Stomach smooth muscle (tissue), 2 donors: ENCODE measurements around the gene PLCL1.

Experiments used
- H3K27ac ChIP-seq: one replicate; pipeline ENCODE4 v1.7.0; 2013; ENCODE audit warnings: mild to moderate bottlenecking, low read length, inconsistent platforms
- H3K27me3 ChIP-seq, 2 donors: one replicate each; pipeline ENCODE4 v1.7.0; 2013; ENCODE audit warnings: low read length in 2 of 2; ENCODE audit not compliant: insufficient read depth in 2 of 2, control insufficient read depth in 1 of 2
- H3K36me3 ChIP-seq, 2 donors: one replicate each; pipeline ENCODE4 v1.7.0; 2013; ENCODE audit warnings: low read length in 2 of 2; ENCODE audit not compliant: control insufficient read depth in 2 of 2, insufficient read depth in 2 of 2
- H3K4me1 ChIP-seq: one replicate; pipeline ENCODE4 v1.7.0; 2013; ENCODE audit warnings: low read length; ENCODE audit not compliant: control insufficient read depth, insufficient read depth
- H3K4me3 ChIP-seq, 2 donors: one replicate each; pipeline ENCODE4 v1.7.0; 2013; ENCODE audit warnings: low read length in 2 of 2
- H3K9ac ChIP-seq, 2 donors: one replicate each; pipeline ENCODE4 v1.7.0; 2013; ENCODE audit warnings: low read length in 2 of 2, mild to moderate bottlenecking in 1 of 2
- H3K9me3 ChIP-seq, 2 donors: one replicate each; pipeline ENCODE4 v1.7.0; 2013; ENCODE audit warnings: low read length in 2 of 2; ENCODE audit not compliant: control insufficient read depth in 2 of 2
- donor health status: healthy.
- donor health status: Pancreatic carcinoma.

Gene PLCL1

GRCh38 chr2:197838579-197838978, 34.2 kb downstream of the PLCL1 start:
- Histone ChIP-seq H3K36me3 (no peaks in the 10 kb centered on the region), H3K9ac (peak overlapping the region in 1 of 2 donors; percentile 14), H3K27ac (no peak overlapping the region), H3K4me3 (peak overlapping the region; percentile 23 to 29), H3K27me3 (no peaks in the 10 kb centered on the region), H3K9me3 (no peaks in the 10 kb centered on the region), H3K4me1 (no peaks in the 10 kb centered on the region)

- Histone ChIP-seq H3K4me3 (no peak overlapping the region), H3K27ac (no peak overlapping the region), H3K27me3 (no peaks in the 10 kb centered on the region), H3K9me3 (no peaks in the 10 kb centered on the region), H3K36me3 (no peaks in the 10 kb centered on the region), H3K4me1 (no peaks in the 10 kb centered on the region), H3K9ac (no peak overlapping the region)
Measured at GRCh38 chr2:197839327-197839726, 34.9 kb downstream of the PLCL1 start.

DNA sequence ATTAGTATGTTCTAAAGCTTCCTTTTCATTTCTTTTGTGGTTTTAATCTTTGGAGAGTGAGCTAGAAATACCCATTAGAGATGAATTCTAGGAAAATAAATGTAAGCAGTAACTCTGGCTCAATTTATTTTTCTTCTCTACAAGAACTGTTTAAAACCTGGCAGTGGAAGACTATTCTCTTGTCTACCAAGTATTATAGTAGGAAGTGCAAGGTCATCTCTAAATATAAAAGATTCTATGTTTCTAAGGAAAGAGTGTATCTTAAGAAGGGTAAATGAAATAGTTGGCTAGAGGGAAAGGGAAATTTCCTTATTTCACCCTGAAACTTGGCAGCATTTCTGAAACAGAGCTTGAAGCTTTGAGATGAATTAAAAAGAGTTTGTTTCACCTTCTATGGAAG, 35.5 kb downstream of the PLCL1 start:
- Histone ChIP-seq H3K4me1 (no peaks in the 10 kb centered on the region), H3K9ac (no peak overlapping the region), H3K36me3 (no peaks in the 10 kb centered on the region), H3K4me3 (no peak overlapping the region), H3K27ac (no peak overlapping the region), H3K27me3 (no peaks in the 10 kb centered on the region), H3K9me3 (no peaks in the 10 kb centered on the region)

GRCh38 chr2:197846128-197846527, 41.7 kb downstream of the PLCL1 start:
- Histone ChIP-seq H3K4me1 (peaks cover 3% of the 10 kb centered on the region), H3K4me3 (no peak overlapping the region), H3K36me3 (no peaks in the 10 kb centered on the region), H3K27me3 (no peaks in the 10 kb centered on the region), H3K9me3 (no peaks in the 10 kb centered on the region), H3K9ac (no peak overlapping the region), H3K27ac (no peak overlapping the region)

DNA sequence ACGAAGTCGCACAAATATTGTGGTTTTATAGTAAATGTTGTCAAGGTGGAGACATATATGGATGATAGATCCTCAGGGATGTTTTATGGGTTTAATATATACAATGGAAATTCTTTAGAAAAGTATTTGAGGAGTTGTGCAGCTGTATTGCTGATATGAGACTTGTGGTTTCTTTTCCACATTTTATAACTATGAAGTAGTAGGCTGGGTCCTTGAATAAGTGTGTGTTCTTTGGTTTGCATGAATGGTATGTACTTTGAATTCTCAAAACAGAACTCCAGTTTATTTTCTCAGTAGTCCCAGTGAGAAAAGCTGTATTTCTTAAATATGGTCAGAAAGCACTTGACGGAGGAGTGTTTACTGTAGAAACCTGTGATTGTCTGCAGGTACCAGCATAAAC, 42.4 kb downstream of the PLCL1 start:
- no peak overlapping the region for H3K4me3 ChIP-seq
- no peaks in the 10 kb centered on the region for H3K9me3 ChIP-seq
- H3K9ac ChIP-seq = no peak overlapping the region
- no peaks in the 10 kb centered on the region for H3K27me3 ChIP-seq
- H3K36me3 ChIP-seq = no peaks in the 10 kb centered on the region
- peaks cover 3% of the 10 kb centered on the region for H3K4me1 ChIP-seq
- no peak overlapping the region for H3K27ac ChIP-seq

DNA sequence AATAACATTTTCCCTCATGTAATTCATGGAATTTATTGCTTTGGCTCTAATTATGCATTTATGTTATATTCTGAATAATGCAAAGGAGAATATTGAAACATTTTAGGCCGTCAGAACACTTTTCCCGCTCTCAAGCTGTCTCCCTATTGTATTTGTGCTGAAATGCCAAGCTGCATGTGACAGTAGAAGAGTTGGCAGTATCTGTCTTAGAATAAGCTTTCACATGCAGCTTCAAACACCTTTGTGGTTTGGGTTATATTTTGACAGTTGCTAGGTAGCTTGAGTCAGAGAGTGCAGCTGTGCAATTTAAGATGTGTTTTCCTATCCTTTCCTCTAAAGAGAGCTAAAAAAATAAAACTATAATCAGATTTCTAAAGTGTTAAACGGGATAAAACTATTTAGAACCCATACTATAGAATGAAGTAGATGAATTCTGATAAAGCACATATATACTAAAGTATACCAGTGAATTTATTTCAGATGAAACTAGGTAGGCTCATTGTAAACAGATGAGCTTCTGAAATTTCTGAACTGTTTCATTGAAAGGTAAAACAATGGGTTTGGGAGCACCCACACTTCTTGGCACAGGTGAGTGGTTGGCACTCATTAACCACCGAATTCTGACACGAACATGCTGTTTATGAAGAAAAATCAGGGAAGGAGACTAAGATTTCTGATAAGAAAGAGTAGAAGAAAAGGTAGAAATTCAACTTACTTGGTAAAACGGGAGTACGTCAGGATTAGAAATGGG, 43.4 kb downstream of the PLCL1 start:
- Histone ChIP-seq H3K4me1 (peaks cover 3% of the 10 kb centered on the region), H3K9ac (no peak overlapping the region), H3K27ac (no peak overlapping the region), H3K27me3 (no peaks in the 10 kb centered on the region), H3K36me3 (no peaks in the 10 kb centered on the region), H3K9me3 (no peaks in the 10 kb centered on the region), H3K4me3 (peak overlapping the region in 1 of 2 donors; percentile 17)

DNA sequence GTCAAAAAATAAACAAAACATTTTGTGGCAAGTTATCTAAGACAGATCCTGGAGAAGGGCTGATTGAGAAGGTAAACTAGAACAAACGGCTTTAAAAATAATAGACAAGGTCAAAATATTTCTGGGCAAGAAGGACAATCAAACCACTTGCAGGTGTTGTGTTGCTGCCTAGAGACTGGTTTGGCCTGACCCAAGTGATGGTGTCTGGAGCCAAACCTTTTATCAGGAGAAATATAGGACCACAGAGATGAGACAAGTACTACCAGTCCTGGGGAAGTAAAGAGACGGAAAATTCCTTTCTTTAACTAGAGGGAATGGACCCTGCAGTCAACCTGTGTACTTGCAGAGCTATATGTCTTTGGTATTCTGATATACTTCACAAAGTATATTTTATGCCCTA, 44.2 kb downstream of the PLCL1 start:
- no peaks in the 10 kb centered on the region for H3K27me3 ChIP-seq
- H3K4me3 ChIP-seq = no peak overlapping the region
- no peak overlapping the region for H3K9ac ChIP-seq
- H3K36me3 ChIP-seq = no peaks in the 10 kb centered on the region
- H3K27ac ChIP-seq = no peak overlapping the region
- peaks cover 3% of the 10 kb centered on the region for H3K4me1 ChIP-seq
- H3K9me3 ChIP-seq = no peaks in the 10 kb centered on the region

DNA sequence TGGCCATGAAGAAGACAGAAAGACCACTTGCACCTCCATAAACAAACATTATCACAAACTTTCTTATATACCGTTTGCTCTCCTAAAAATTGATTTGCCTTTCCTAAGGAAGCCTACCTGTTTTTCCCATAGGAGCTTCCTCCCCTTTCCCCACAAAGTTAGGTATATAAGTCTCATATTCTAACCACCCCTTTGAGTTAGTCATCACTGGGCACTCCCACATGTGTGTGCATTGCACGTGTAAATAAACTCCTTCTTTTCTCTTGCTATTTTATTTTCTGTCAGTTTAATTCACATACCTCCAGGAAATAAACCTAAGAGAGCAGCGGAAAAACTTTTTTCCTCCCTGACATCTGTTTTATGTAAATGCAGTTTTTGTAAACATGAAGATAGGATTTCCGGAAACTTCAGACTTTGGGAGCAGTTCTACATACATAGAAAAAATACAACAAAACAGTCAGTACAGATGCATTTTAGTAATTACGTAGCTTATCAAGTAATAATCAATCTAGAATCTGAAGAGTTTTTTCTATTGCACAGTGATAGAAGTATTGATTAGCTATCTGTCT, 46.6 kb downstream of the PLCL1 start:
- Histone ChIP-seq H3K4me3 (no peak overlapping the region), H3K27ac (no peak overlapping the region)

GRCh38 chr2:197851451-197851850, 47.1 kb downstream of the PLCL1 start:
- Histone ChIP-seq H3K36me3 (no peaks in the 10 kb centered on the region), H3K9me3 (no peaks in the 10 kb centered on the region), H3K27me3 (no peaks in the 10 kb centered on the region), H3K4me3 (no peak overlapping the region), H3K4me1 (peaks cover 3% of the 10 kb centered on the region), H3K9ac (no peak overlapping the region), H3K27ac (no peak overlapping the region)

More for the DNA sequence above, 46.6 kb downstream of the PLCL1 start:
- H3K4me1 ChIP-seq = peaks cover 3% of the 10 kb centered on the region
- H3K27me3 ChIP-seq = no peaks in the 10 kb centered on the region
- H3K9me3 ChIP-seq = no peaks in the 10 kb centered on the region
- H3K9ac ChIP-seq = no peak overlapping the region
- no peaks in the 10 kb centered on the region for H3K36me3 ChIP-seq

DNA sequence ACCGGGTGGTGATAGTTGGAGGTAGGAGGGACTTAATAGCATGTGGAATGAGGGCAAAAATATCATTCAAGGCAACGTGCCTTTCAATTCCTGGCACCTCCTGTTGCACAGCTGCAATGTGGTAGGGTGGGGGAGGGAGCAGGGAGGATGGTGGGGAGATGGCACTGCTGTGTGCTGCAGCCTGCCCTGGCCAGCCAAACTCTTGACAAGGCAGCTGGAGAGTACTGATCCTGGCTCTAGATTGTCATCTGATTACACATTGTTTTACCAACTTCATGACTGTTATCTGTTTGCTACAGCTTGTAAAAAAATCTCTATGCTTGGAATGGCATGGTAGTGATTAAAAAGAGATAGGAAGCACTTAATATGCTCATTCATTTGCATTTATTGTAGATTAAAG, 47.7 kb downstream of the PLCL1 start:
- no peak overlapping the region for H3K4me3 ChIP-seq
- no peak overlapping the region for H3K27ac ChIP-seq
- H3K9me3 ChIP-seq = no peaks in the 10 kb centered on the region
- H3K27me3 ChIP-seq = no peaks in the 10 kb centered on the region
- no peak overlapping the region for H3K9ac ChIP-seq
- no peaks in the 10 kb centered on the region for H3K36me3 ChIP-seq
- peaks cover 3% of the 10 kb centered on the region for H3K4me1 ChIP-seq

DNA sequence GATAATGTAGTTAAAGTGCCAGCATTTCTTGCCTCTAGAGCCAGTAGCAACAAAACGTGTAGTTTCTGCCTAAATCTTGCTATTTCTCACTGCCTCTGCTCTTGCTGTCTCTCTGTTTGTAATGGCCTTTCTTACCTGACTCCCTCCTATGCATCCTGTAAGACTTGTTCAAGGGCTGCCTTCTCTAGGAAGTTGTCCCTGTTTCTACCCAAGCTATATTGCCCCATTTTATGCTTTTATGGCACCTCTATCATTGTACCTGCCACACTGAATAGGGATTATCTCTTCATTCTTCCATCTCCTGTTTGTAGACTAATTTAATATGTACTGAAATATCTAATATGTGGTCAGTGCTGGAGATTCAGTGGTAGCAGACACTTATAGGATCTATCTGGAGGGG, 49.2 kb downstream of the PLCL1 start:
- Histone ChIP-seq H3K27ac (no peak overlapping the region), H3K27me3 (no peaks in the 10 kb centered on the region), H3K36me3 (no peaks in the 10 kb centered on the region), H3K4me3 (no peak overlapping the region), H3K9me3 (no peaks in the 10 kb centered on the region), H3K9ac (no peak overlapping the region), H3K4me1 (no peaks in the 10 kb centered on the region)
